ENCODE results near the gene RBM19.

Gene RBM19

GRCh38 chr12:113766879-113767878 lies 198.9 kb downstream of the RBM19 start:
- no peak for DNase-seq

Data from activated gamma-delta T cell (primary cell).